Panc1 (cell line): ENCODE data around the gene POLQ. TPM values are rescaled to one million over a fixed set of nuclear protein-coding genes. Genes with fewer than 3 reads are reported as not detected.

Experiments
- ATAC-seq: fragments of 200-7000 bp; cut with Tn5 transposase; 2 replicates; pipeline ENCODE4 v1.9.1; 2020; ENCODE audit warnings: mild to moderate bottlenecking, moderate library complexity
- BruUV-seq: library from RNA; stranded (reverse); fragments of 400-500 nt; replicated peaks from 2 replicates; lab custom pipeline; 2021; lab: Mats Ljungman, UMichigan
- CTCF ChIA-PET: fragments of 300-600 bp; sonication (Branson Sonifier 250); formaldehyde crosslinking; loops from one replicate; lab custom pipeline; 2022; ENCODE audit warnings: antibody characterized with exemption; lab: Charles Lee
- POLR2A ChIA-PET: fragments of 300-600 bp; sonication (Branson Sonifier 250); formaldehyde crosslinking; loops from one replicate; lab custom pipeline; 2022; ENCODE audit warnings: antibody characterized with exemption; lab: Charles Lee
- DNase-seq: peaks from one replicate; pipeline ENCODE4 v3.0.0-alpha.2; 2010; ENCODE audit warnings: low read depth, low spot score
- H3K27ac ChIP-seq: 2 replicates; pipeline ENCODE4 v1.5.1; 2011; ENCODE audit warnings: mild to moderate bottlenecking, low read length, inconsistent platforms
- H3K27me3 ChIP-seq: fragments of 200-500 bp; sonication (Bioruptor generic); 2 replicates; pipeline ENCODE4 v1.6.0; 2014; ENCODE audit warnings: low read length, inconsistent platforms; ENCODE audit not compliant: control insufficient read depth, insufficient read depth
- H3K36me3 ChIP-seq: fragments of 200-500 bp; sonication (Bioruptor generic); 2 replicates; pipeline ENCODE4 v1.5.1; 2014; ENCODE audit warnings: inconsistent platforms, mild to moderate bottlenecking, low read length, moderate library complexity; ENCODE audit not compliant: control insufficient read depth, insufficient read depth
- H3K4me1 ChIP-seq: 2 replicates; pipeline ENCODE4 v1.5.1; 2011; ENCODE audit warnings: inconsistent platforms, mild to moderate bottlenecking, low read length, moderate library complexity; ENCODE audit not compliant: control insufficient read depth, insufficient read depth
- H3K4me3 ChIP-seq, 2 experiments: 2 replicates each; pipeline ENCODE4 v1.5.1; 2011 to 2012; ENCODE audit warnings: low read depth in 2 of 2, low read length in 2 of 2, mild to moderate bottlenecking in 2 of 2, inconsistent platforms in 1 of 2, moderate library complexity in 1 of 2
- H3K9me3 ChIP-seq: fragments of 200-500 bp; sonication (Bioruptor generic); 2 replicates; pipeline ENCODE4 v1.5.1; 2014; ENCODE audit warnings: low read depth, mild to moderate bottlenecking, inconsistent platforms, low read length, moderate library complexity; ENCODE audit not compliant: control insufficient read depth, insufficient read depth
- POLR2AphosphoS5 ChIP-seq: IDR thresholded peaks from 2 replicates; pipeline ENCODE4 v1.6.1; 2012; ENCODE audit warnings: mild to moderate bottlenecking, low read depth, low read length, moderate library complexity
- SIN3A ChIP-seq: IDR thresholded peaks from 2 replicates; pipeline ENCODE4 v1.6.1; 2012; ENCODE audit warnings: low read depth, mild to moderate bottlenecking, low read length, moderate library complexity, borderline replicate concordance; ENCODE audit not compliant: insufficient read depth
- TCF7L2 ChIP-seq: IDR thresholded peaks from 2 replicates; pipeline ENCODE4 v1.6.1; 2011; ENCODE audit warnings: mild to moderate bottlenecking, low read depth, low read length, inconsistent platforms
- in situ Hi-C: cut with HindIII; loops from 2 replicates; pipeline ENCODE4 v1.10.0; 2016; ENCODE audit warnings: low sequenced_read_pairs, low pct_unique_long_range_greater_than_20kb
- intact Hi-C: fragments of 100-400 bp; cut with micrococcal nuclease; formaldehyde crosslinking; loops from one replicate; pipeline ENCODE4 v1.10.0; 2022; ENCODE audit not compliant: unreplicated experiment
- total RNA-seq: library from RNA; stranded (reverse); gene quantifications from one replicate; pipeline ENCODE4 v1.2.1, GENCODE V29; 2021; ENCODE audit not compliant: unreplicated experiment
- TF ChIP-seq, protein P1 (sequence below), 2 experiments: IDR thresholded peaks; 2 replicates each; pipeline ENCODE4 v1.6.1; 2011 to 2012; ENCODE audit warnings: low read depth in 2 of 2, control low read depth in 1 of 2, low read length in 1 of 2, mild to moderate bottlenecking in 1 of 2, moderate library complexity in 1 of 2; ENCODE audit not compliant: insufficient read depth in 1 of 2
- TF ChIP-seq, protein P2 (sequence below): fragments of 450-650 bp; IDR thresholded peaks from 2 replicates; pipeline ENCODE4 v1.5.1; 2017; ENCODE audit warnings: mild to moderate bottlenecking

Gene POLQ
- total RNA-seq, 1 experiment from 2014 or later = 11.9 TPM

DNA sequence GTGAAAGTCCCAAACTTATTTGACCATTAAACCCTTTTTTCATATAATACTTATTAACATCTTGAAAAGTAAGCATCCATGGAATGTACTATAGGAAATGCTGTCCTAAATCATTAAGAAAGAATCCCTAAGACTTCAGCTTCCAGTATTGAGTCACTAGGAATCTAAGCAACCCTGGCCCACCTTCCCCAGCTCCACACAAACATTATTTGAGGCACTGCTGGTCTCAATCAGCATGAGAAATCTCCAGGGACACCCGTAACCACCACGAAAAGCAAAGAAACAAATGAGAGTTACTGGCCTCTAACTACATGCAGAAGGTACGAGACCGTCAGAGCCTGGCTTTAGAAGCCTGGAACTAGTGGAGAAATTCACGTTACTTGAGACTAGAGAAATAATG, 68.2 kb downstream of the POLQ start:
- Histone ChIP-seq H3K27ac (no peak overlapping the region), H3K9me3 (no peaks in the 10 kb centered on the region), H3K4me3 (no peak overlapping the region), H3K36me3 (no peaks in the 10 kb centered on the region), H3K27me3 (no peaks in the 10 kb centered on the region), H3K4me1 (no peaks in the 10 kb centered on the region)
- TF ChIP-seq, protein P1, sequence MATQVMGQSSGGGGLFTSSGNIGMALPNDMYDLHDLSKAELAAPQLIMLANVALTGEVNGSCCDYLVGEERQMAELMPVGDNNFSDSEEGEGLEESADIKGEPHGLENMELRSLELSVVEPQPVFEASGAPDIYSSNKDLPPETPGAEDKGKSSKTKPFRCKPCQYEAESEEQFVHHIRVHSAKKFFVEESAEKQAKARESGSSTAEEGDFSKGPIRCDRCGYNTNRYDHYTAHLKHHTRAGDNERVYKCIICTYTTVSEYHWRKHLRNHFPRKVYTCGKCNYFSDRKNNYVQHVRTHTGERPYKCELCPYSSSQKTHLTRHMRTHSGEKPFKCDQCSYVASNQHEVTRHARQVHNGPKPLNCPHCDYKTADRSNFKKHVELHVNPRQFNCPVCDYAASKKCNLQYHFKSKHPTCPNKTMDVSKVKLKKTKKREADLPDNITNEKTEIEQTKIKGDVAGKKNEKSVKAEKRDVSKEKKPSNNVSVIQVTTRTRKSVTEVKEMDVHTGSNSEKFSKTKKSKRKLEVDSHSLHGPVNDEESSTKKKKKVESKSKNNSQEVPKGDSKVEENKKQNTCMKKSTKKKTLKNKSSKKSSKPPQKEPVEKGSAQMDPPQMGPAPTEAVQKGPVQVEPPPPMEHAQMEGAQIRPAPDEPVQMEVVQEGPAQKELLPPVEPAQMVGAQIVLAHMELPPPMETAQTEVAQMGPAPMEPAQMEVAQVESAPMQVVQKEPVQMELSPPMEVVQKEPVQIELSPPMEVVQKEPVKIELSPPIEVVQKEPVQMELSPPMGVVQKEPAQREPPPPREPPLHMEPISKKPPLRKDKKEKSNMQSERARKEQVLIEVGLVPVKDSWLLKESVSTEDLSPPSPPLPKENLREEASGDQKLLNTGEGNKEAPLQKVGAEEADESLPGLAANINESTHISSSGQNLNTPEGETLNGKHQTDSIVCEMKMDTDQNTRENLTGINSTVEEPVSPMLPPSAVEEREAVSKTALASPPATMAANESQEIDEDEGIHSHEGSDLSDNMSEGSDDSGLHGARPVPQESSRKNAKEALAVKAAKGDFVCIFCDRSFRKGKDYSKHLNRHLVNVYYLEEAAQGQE (IDR thresholded peaks at IDR 0.05; ENCODE audit: insufficient read depth in 1 of 2, low read depth in 2 of 2, low read length in 1 of 2) = no peak
- TF ChIP-seq POLR2AphosphoS5 (no peak), TCF7L2 (no peak), SIN3A (no peak)
- TF ChIP-seq, protein P2, sequence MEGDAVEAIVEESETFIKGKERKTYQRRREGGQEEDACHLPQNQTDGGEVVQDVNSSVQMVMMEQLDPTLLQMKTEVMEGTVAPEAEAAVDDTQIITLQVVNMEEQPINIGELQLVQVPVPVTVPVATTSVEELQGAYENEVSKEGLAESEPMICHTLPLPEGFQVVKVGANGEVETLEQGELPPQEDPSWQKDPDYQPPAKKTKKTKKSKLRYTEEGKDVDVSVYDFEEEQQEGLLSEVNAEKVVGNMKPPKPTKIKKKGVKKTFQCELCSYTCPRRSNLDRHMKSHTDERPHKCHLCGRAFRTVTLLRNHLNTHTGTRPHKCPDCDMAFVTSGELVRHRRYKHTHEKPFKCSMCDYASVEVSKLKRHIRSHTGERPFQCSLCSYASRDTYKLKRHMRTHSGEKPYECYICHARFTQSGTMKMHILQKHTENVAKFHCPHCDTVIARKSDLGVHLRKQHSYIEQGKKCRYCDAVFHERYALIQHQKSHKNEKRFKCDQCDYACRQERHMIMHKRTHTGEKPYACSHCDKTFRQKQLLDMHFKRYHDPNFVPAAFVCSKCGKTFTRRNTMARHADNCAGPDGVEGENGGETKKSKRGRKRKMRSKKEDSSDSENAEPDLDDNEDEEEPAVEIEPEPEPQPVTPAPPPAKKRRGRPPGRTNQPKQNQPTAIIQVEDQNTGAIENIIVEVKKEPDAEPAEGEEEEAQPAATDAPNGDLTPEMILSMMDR = no peak
- POLR2A ChIA-PET = no interaction called here
- no TSS peak for BruUV-seq
- no peak for ATAC-seq
- in situ Hi-C loops (no loop called here), intact Hi-C loops (no loop called here)
- DNase-seq = no peak
- CTCF ChIA-PET = no interaction called here

DNA sequence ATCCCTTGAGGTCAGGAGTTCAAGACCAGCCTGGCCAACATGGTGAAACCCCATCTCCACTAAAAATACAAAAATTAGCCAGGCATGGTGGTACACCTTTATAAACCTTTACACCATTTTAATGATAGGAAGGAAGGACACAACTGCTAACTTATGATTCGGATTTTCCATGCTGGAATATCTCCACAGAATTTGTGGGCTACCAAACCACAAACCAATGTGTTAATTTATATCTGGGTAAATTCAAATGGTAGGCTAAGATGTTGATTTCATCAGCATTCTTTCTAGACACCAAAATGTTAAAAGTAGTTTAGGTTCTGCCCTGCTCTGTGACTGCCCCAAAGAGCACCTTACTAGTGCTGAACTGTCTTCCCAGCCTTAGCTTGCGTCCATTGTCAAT, 72.8 kb downstream of the POLQ start:
- CTCF ChIA-PET = no interaction called here
- Histone ChIP-seq H3K27ac (no peak overlapping the region), H3K36me3 (peaks cover 3% of the 10 kb centered on the region; the same call in 1 of the 2 replicates), H3K4me3 (no peak overlapping the region), H3K27me3 (no peaks in the 10 kb centered on the region), H3K4me1 (no peaks in the 10 kb centered on the region), H3K9me3 (no peaks in the 10 kb centered on the region)
- in situ Hi-C loops (no loop called here), intact Hi-C loops (no loop called here)
- DNase-seq (no peak), ATAC-seq (no peak)
- POLR2A ChIA-PET = no interaction called here
- TF ChIP-seq, protein P2 = no peak
- TF ChIP-seq, protein P1 (IDR thresholded peaks at IDR 0.05; ENCODE audit: insufficient read depth in 1 of 2, low read depth in 2 of 2, low read length in 1 of 2) = no peak
- TF ChIP-seq SIN3A (no peak), TCF7L2 (no peak), POLR2AphosphoS5 (no peak)
- BruUV-seq = no TSS peak
